ENCODE measurements around the gene SLC1A7.

Gene SLC1A7

GRCh38 chr1:53120659-53121058, 21.8 kb downstream of the SLC1A7 start:
- Histone ChIP-seq H3K9ac (ENCODE audit: low read depth, low read length) (no peak overlapping the region), H3K27me3 (ENCODE audit: control insufficient read depth, insufficient read depth, low read length) (peaks cover 3% of the 10 kb centered on the region), H3K4me1 (ENCODE audit: control insufficient read depth, insufficient read depth, low read length) (peaks cover 9% of the 10 kb centered on the region), H3K36me3 (ENCODE audit: control insufficient read depth, insufficient read depth, low read length) (no peaks in the 10 kb centered on the region), H3K4me3 (ENCODE audit: low read depth, low read length) (no peak overlapping the region), H3K9me3 (ENCODE audit: control insufficient read depth, insufficient read depth, low read length) (no peaks in the 10 kb centered on the region)

GRCh38 chr1:53117836-53118235, 24.6 kb downstream of the SLC1A7 start:
- no peak overlapping the region for H3K9ac ChIP-seq (ENCODE audit: low read depth, low read length)
- H3K36me3 ChIP-seq (ENCODE audit: control insufficient read depth, insufficient read depth, low read length), result no peaks in the 10 kb centered on the region
- H3K27me3 ChIP-seq (ENCODE audit: control insufficient read depth, insufficient read depth, low read length), result peaks cover 3% of the 10 kb centered on the region
- no peak overlapping the region for H3K4me3 ChIP-seq (ENCODE audit: low read depth, low read length)
- H3K9me3 ChIP-seq (ENCODE audit: control insufficient read depth, insufficient read depth, low read length), result no peaks in the 10 kb centered on the region
- H3K4me1 ChIP-seq (ENCODE audit: control insufficient read depth, insufficient read depth, low read length), result peaks cover 9% of the 10 kb centered on the region

- H3K9ac ChIP-seq (ENCODE audit: low read depth, low read length), result no peak overlapping the region
- H3K27me3 ChIP-seq (ENCODE audit: control insufficient read depth, insufficient read depth, low read length), result peaks cover 3% of the 10 kb centered on the region
- no peaks in the 10 kb centered on the region for H3K9me3 ChIP-seq (ENCODE audit: control insufficient read depth, insufficient read depth, low read length)
- H3K4me1 ChIP-seq (ENCODE audit: control insufficient read depth, insufficient read depth, low read length), result peaks cover 9% of the 10 kb centered on the region
- no peak overlapping the region for H3K4me3 ChIP-seq (ENCODE audit: low read depth, low read length)
- no peaks in the 10 kb centered on the region for H3K36me3 ChIP-seq (ENCODE audit: control insufficient read depth, insufficient read depth, low read length)
Measured at GRCh38 chr1:53116933-53117600, 25.4 kb downstream of the SLC1A7 start.

GRCh38 chr1:53116307-53116810, 26.1 kb downstream of the SLC1A7 start:
- H3K9me3 ChIP-seq (ENCODE audit: control insufficient read depth, insufficient read depth, low read length), result no peaks in the 10 kb centered on the region
- H3K36me3 ChIP-seq (ENCODE audit: control insufficient read depth, insufficient read depth, low read length), result no peaks in the 10 kb centered on the region
- peaks cover 9% of the 10 kb centered on the region for H3K4me1 ChIP-seq (ENCODE audit: control insufficient read depth, insufficient read depth, low read length)
- no peak overlapping the region for H3K9ac ChIP-seq (ENCODE audit: low read depth, low read length)
- no peak overlapping the region for H3K4me3 ChIP-seq (ENCODE audit: low read depth, low read length)
- peaks cover 3% of the 10 kb centered on the region for H3K27me3 ChIP-seq (ENCODE audit: control insufficient read depth, insufficient read depth, low read length)

GRCh38 chr1:53115403-53116306, 26.8 kb downstream of the SLC1A7 start:
- Histone ChIP-seq H3K9me3 (ENCODE audit: control insufficient read depth, insufficient read depth, low read length) (no peaks in the 10 kb centered on the region), H3K27me3 (ENCODE audit: control insufficient read depth, insufficient read depth, low read length) (no peaks in the 10 kb centered on the region), H3K9ac (ENCODE audit: low read depth, low read length) (no peak overlapping the region), H3K4me1 (ENCODE audit: control insufficient read depth, insufficient read depth, low read length) (peaks cover 9% of the 10 kb centered on the region), H3K4me3 (ENCODE audit: low read depth, low read length) (no peak overlapping the region), H3K36me3 (ENCODE audit: control insufficient read depth, insufficient read depth, low read length) (no peaks in the 10 kb centered on the region)

- H3K27me3 ChIP-seq (ENCODE audit: control insufficient read depth, insufficient read depth, low read length), result no peaks in the 10 kb centered on the region
- no peak overlapping the region for H3K9ac ChIP-seq (ENCODE audit: low read depth, low read length)
- no peak overlapping the region for H3K4me3 ChIP-seq (ENCODE audit: low read depth, low read length)
- H3K9me3 ChIP-seq (ENCODE audit: control insufficient read depth, insufficient read depth, low read length), result no peaks in the 10 kb centered on the region
- peaks cover 7% of the 10 kb centered on the region for H3K4me1 ChIP-seq (ENCODE audit: control insufficient read depth, insufficient read depth, low read length)
- H3K36me3 ChIP-seq (ENCODE audit: control insufficient read depth, insufficient read depth, low read length), result no peaks in the 10 kb centered on the region
Measured at GRCh38 chr1:53114581-53115400, 27.6 kb downstream of the SLC1A7 start.

- Histone ChIP-seq H3K9me3 (ENCODE audit: control insufficient read depth, insufficient read depth, low read length) (no peaks in the 10 kb centered on the region), H3K4me3 (ENCODE audit: low read depth, low read length) (no peak overlapping the region), H3K4me1 (ENCODE audit: control insufficient read depth, insufficient read depth, low read length) (peaks cover 6% of the 10 kb centered on the region), H3K36me3 (ENCODE audit: control insufficient read depth, insufficient read depth, low read length) (no peaks in the 10 kb centered on the region), H3K27me3 (ENCODE audit: control insufficient read depth, insufficient read depth, low read length) (no peaks in the 10 kb centered on the region), H3K9ac (ENCODE audit: low read depth, low read length) (no peak overlapping the region)
Measured at GRCh38 chr1:53114090-53114489, 28.3 kb downstream of the SLC1A7 start.

GRCh38 chr1:53112861-53113260, 29.6 kb downstream of the SLC1A7 start:
- no peak overlapping the region for H3K4me3 ChIP-seq (ENCODE audit: low read depth, low read length)
- no peaks in the 10 kb centered on the region for H3K27me3 ChIP-seq (ENCODE audit: control insufficient read depth, insufficient read depth, low read length)
- peaks cover 6% of the 10 kb centered on the region for H3K4me1 ChIP-seq (ENCODE audit: control insufficient read depth, insufficient read depth, low read length)
- H3K9ac ChIP-seq (ENCODE audit: low read depth, low read length), result no peak overlapping the region
- H3K36me3 ChIP-seq (ENCODE audit: control insufficient read depth, insufficient read depth, low read length), result no peaks in the 10 kb centered on the region
- H3K9me3 ChIP-seq (ENCODE audit: control insufficient read depth, insufficient read depth, low read length), result no peaks in the 10 kb centered on the region

GRCh38 chr1:53112271-53112774, 30.1 kb downstream of the SLC1A7 start:
- H3K27me3 ChIP-seq (ENCODE audit: control insufficient read depth, insufficient read depth, low read length), result no peaks in the 10 kb centered on the region
- H3K4me3 ChIP-seq (ENCODE audit: low read depth, low read length), result no peak overlapping the region
- no peak overlapping the region for H3K9ac ChIP-seq (ENCODE audit: low read depth, low read length)
- no peaks in the 10 kb centered on the region for H3K36me3 ChIP-seq (ENCODE audit: control insufficient read depth, insufficient read depth, low read length)
- no peaks in the 10 kb centered on the region for H3K9me3 ChIP-seq (ENCODE audit: control insufficient read depth, insufficient read depth, low read length)
- H3K4me1 ChIP-seq (ENCODE audit: control insufficient read depth, insufficient read depth, low read length), result peaks cover 6% of the 10 kb centered on the region

GRCh38 chr1:53111693-53112092, 30.7 kb downstream of the SLC1A7 start:
- no peak overlapping the region for H3K4me3 ChIP-seq (ENCODE audit: low read depth, low read length)
- peaks cover 6% of the 10 kb centered on the region for H3K4me1 ChIP-seq (ENCODE audit: control insufficient read depth, insufficient read depth, low read length)
- no peak overlapping the region for H3K9ac ChIP-seq (ENCODE audit: low read depth, low read length)
- no peaks in the 10 kb centered on the region for H3K36me3 ChIP-seq (ENCODE audit: control insufficient read depth, insufficient read depth, low read length)
- no peaks in the 10 kb centered on the region for H3K9me3 ChIP-seq (ENCODE audit: control insufficient read depth, insufficient read depth, low read length)
- H3K27me3 ChIP-seq (ENCODE audit: control insufficient read depth, insufficient read depth, low read length), result no peaks in the 10 kb centered on the region

- Histone ChIP-seq H3K36me3 (ENCODE audit: control insufficient read depth, insufficient read depth, low read length) (no peaks in the 10 kb centered on the region), H3K9ac (ENCODE audit: low read depth, low read length) (no peak overlapping the region), H3K4me3 (ENCODE audit: low read depth, low read length) (no peak overlapping the region), H3K9me3 (ENCODE audit: control insufficient read depth, insufficient read depth, low read length) (no peaks in the 10 kb centered on the region), H3K27me3 (ENCODE audit: control insufficient read depth, insufficient read depth, low read length) (no peaks in the 10 kb centered on the region), H3K4me1 (ENCODE audit: control insufficient read depth, insufficient read depth, low read length) (peaks cover 3% of the 10 kb centered on the region)
Measured at GRCh38 chr1:53111073-53111556, 31.3 kb downstream of the SLC1A7 start.

Data from iPS-15b (cell line).